Coronary artery (tissue), 2 donors: Measurements from ENCODE around the gene UBXN7.
"Not testable (repeated sequence)": the region's sequence is repeated elsewhere in the genome, so short reads cannot be mapped to it uniquely, and the experiment has no call there.

Experiments
- DNase-seq: peaks from one replicate; pipeline ENCODE4 v3.0.0-alpha.2; 2017; ENCODE audit warnings: low spot score
- H3K27ac ChIP-seq, 2 donors: fragments of 200-600 bp; sonication (generic); one replicate each; pipeline ENCODE4 v1.5.1; 2016 to 2019
- H3K4me3 ChIP-seq: fragments of 200-600 bp; sonication (generic); 2 replicates; pipeline ENCODE4 v1.5.1; 2016; ENCODE audit warnings: mild to moderate bottlenecking, moderate library complexity
- CTCF ChIP-seq: fragments of 200-600 bp; sonication (generic); IDR thresholded peaks from one replicate; pipeline ENCODE4 v1.5.1; 2019; ENCODE audit warnings: antibody characterized with exemption

The UBXN7 gene

GRCh38 chr3:196458063-196458462, 25.8 kb upstream of the UBXN7 start:
- no peak overlapping the region for H3K27ac ChIP-seq
- no peak for DNase-seq
- H3K4me3 ChIP-seq: no peak overlapping the region
- TF ChIP-seq CTCF: no peak

DNA sequence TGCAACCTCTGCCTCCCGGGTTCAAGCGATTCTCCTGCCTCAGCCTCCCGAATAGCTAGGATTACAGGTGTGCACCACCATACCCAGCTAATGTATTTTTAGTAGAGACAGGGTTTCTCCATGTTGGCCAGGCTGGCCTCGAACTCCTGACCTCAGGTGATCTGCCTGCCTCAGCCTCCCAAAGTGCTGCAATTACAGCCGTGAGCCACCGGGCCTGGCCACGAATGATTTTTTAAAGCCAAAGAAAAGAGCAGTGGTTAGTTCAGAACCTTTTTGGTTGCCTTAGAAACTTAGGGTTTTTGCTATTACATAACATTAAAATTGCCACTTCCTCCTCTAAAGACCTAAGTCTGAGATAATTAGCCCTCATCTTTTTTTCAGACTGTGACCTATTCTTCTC, 25.2 kb upstream of the UBXN7 start:
- H3K27ac ChIP-seq, H3K4me3 ChIP-seq, DNase-seq: not testable (repeated sequence)

DNA sequence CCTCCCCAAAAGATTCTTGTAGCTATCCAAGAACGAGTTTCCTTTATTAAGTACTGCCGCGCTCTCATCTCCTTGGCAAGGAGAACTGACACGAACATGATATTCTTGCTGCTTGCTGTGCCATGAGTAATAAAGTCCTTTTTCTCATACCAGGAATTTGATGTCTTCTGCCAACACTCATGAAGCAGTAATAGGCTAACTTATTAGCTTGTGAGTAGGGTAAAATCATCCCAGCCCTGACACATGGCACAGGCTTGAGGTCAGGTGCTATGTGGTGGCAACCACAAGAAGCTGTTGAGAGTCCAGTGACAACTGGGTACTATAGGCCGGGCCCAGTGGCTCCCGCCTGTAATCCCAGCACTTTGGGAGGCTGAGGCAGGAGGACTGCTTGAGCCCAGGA, 22.7 kb upstream of the UBXN7 start:
- no peak overlapping the region for H3K4me3 ChIP-seq
- no peak for TF ChIP-seq CTCF
- DNase-seq: no peak
- no peak overlapping the region for H3K27ac ChIP-seq

GRCh38 chr3:196445391-196445790, 13.2 kb upstream of the UBXN7 start:
- not testable (repeated sequence) for DNase-seq

GRCh38 chr3:196444500-196444894, 12.3 kb upstream of the UBXN7 start:
- H3K4me3 ChIP-seq: no peak overlapping the region
- no peak for TF ChIP-seq CTCF
- DNase-seq: no peak
- H3K27ac ChIP-seq: no peak overlapping the region

More at GRCh38 chr3:196445391-196445790, 13.2 kb upstream of the UBXN7 start:
- not testable (repeated sequence) for H3K27ac ChIP-seq, H3K4me3 ChIP-seq

DNA sequence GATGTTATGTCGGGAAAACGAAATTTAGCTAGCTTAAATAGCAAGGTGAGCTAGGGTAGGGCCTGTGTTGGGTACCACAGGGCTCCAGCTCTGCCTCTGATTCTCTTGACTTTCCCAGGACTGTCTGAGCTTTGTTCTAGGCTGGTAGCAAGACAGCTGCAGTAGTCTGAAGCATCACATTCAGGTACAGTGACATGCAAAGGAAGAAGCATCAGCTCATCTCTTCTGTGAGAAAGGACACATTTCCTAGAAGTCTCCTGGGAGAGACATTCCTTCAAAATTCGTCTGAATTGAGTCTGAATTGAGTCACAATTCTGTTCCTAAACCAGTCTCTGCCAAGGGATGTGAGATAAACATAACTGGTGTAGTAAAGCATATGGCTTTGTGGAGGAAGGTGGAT, 8.5 kb upstream of the UBXN7 start:
- no peak for TF ChIP-seq CTCF
- no peak overlapping the region for H3K4me3 ChIP-seq
- H3K27ac ChIP-seq: no peak overlapping the region
- DNase-seq: no peak

- no peak for DNase-seq
- Histone ChIP-seq H3K27ac (no peak overlapping the region), H3K4me3 (no peak overlapping the region)
- no peak for TF ChIP-seq CTCF
Measured at GRCh38 chr3:196440041-196440537, 7.9 kb upstream of the UBXN7 start.

GRCh38 chr3:196431181-196432136, 768 bp downstream of the UBXN7 start:
- DNase-seq: no peak
- TF ChIP-seq CTCF: no peak
- peak overlapping the region; percentile 96 to 98 for H3K27ac ChIP-seq
- peak overlapping the region; percentile 99 for H3K4me3 ChIP-seq
